ENCODE data around the gene MECP2. TPM values are rescaled to one million over a fixed set of nuclear protein-coding genes. Genes with fewer than 3 reads are reported as not detected.

MECP2 gene
- total RNA-seq, 1 donor: 27.4 TPM

GRCh38 chrX:154096140-154097002, 1.1 kb downstream of the MECP2 start:
- DNase-seq (ENCODE audit: low read depth): peak; percentile 39
- H3K4me3 ChIP-seq (ENCODE audit: low read depth, low read length): peak overlapping the region; percentile 72
- no peak for TF ChIP-seq CTCF (IDR thresholded peaks at IDR 0.05; ENCODE audit: insufficient read depth, low read length)

GRCh38 chrX:154094833-154095232, 2.7 kb downstream of the MECP2 start:
- peak overlapping the region; percentile 72 for H3K4me3 ChIP-seq (ENCODE audit: low read depth, low read length)
- no peak for TF ChIP-seq CTCF (IDR thresholded peaks at IDR 0.05; ENCODE audit: insufficient read depth, low read length)
- DNase-seq (ENCODE audit: low read depth): no peak

DNA sequence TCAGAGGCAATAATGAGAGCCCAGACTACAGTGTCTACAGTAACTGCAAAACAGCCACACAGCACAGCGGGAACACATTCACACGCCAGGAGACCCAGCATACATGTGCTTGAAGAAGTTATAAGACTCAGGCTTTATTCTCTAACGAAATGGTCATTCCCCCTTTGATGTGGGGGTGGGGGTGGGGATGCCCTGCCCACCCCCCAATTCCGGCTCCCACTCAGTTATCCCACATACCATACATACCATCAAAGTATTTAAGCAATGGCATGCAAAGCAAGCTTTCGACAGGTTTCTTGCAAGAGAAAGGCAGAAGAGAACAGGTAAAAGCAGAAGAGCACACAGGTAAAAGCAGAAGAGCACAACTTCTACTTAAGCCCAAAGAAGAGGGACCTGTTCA, 3.6 kb downstream of the MECP2 start:
- no peak for TF ChIP-seq CTCF (IDR thresholded peaks at IDR 0.05; ENCODE audit: insufficient read depth, low read length)
- no peak for DNase-seq (ENCODE audit: low read depth)
- peak overlapping the region; percentile 28 for H3K4me3 ChIP-seq (ENCODE audit: low read depth, low read length)

GRCh38 chrX:154092371-154092770, 5.1 kb downstream of the MECP2 start:
- H3K4me3 ChIP-seq (ENCODE audit: low read depth, low read length): no peak overlapping the region
- TF ChIP-seq CTCF (IDR thresholded peaks at IDR 0.05; ENCODE audit: insufficient read depth, low read length): no peak
- no peak for DNase-seq (ENCODE audit: low read depth)

GRCh38 chrX:154091678-154092077, 5.8 kb downstream of the MECP2 start:
- H3K4me3 ChIP-seq (ENCODE audit: low read depth, low read length): no peak overlapping the region
- DNase-seq (ENCODE audit: low read depth): no peak
- no peak for TF ChIP-seq CTCF (IDR thresholded peaks at IDR 0.05; ENCODE audit: insufficient read depth, low read length)

DNA sequence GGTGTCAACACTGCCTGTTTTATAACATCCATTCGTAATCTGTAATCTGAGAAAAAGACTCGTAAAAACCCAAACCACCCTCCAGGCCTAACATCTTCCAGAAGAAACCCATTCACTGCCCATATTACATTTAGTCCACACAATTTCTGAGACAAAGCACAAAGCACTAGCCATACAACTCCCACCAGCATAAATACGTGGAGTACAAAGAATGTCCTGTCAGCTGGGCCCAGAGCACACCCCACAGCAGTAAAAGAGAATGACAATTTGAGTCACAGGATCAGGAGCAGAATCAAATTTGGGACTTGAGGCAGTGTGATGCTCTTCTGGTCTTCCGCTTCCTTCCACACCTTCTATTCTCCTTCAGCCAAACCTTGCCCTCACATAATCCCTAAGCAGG, 6.8 kb downstream of the MECP2 start:
- no peak for DNase-seq (ENCODE audit: low read depth)
- TF ChIP-seq CTCF (IDR thresholded peaks at IDR 0.05; ENCODE audit: insufficient read depth, low read length): no peak
- H3K4me3 ChIP-seq (ENCODE audit: low read depth, low read length): no peak overlapping the region

Measured in fibroblast of the aortic adventitia (primary cell).